ENCODE data around the gene RPS6KA5. TPM values are rescaled to one million over a fixed set of nuclear protein-coding genes. Genes with fewer than 3 reads are reported as not detected.

Gene RPS6KA5
- total RNA-seq, 1 experiment from 2014 or later = 3.8 TPM

GRCh38 chr14:90866833-90867232 is 193.6 kb downstream of the RPS6KA5 start:
- Histone ChIP-seq H2BK5ac (ENCODE audit: insufficient read length, low read length) (no peak overlapping the region), H3K56ac (ENCODE audit: insufficient read length, low read depth, low read length) (no peak overlapping the region), H2BK15ac (ENCODE audit: low read depth, low read length) (no peak overlapping the region), H3K23me2 (ENCODE audit: insufficient read length, low read depth, low read length, poor library complexity, severe bottlenecking) (no peaks in the 10 kb centered on the region), H4K20me1 (ENCODE audit: control insufficient read depth, insufficient read depth, insufficient read length) (no peaks in the 10 kb centered on the region), H3K27me3 (ENCODE audit: insufficient read depth, low read length) (no peaks in the 10 kb centered on the region), H4K8ac (replicated peaks; ENCODE audit: insufficient read length, low read depth, low read length) (no peak overlapping the region), H3K4me1 (ENCODE audit: insufficient read depth, low read length) (no peaks in the 10 kb centered on the region), H3T11ph (ENCODE audit: low read length) (no peak overlapping the region), H2BK120ac (ENCODE audit: low read depth, low read length, poor library complexity, severe bottlenecking) (no peak overlapping the region), H3K4ac (ENCODE audit: low read depth, low read length) (no peak overlapping the region), H2BK12ac (ENCODE audit: insufficient read length, low read depth, low read length) (no peak overlapping the region), H3K18ac (ENCODE audit: insufficient read length, low read depth, low read length) (no peak overlapping the region), H4K5ac (ENCODE audit: insufficient read length, low read depth, low read length) (no peak overlapping the region), H3K14ac (ENCODE audit: insufficient read depth, low read length) (no peak overlapping the region), H3K79me1 (ENCODE audit: insufficient read depth, low read depth, low read length, poor library complexity, severe bottlenecking) (no peaks in the 10 kb centered on the region), H3K9me3 (ENCODE audit: control insufficient read depth, low read depth, low read length) (no peaks in the 10 kb centered on the region), H4K91ac (ENCODE audit: insufficient read length, low read depth, low read length) (no peak overlapping the region), H3K27ac (ENCODE audit: insufficient read length, low read depth, low read length) (no peak overlapping the region), H2AFZ (ENCODE audit: low read length) (no peak overlapping the region), H3K23ac (ENCODE audit: insufficient read length, low read depth, low read length) (no peak overlapping the region), H2BK20ac (ENCODE audit: low read depth, low read length, poor library complexity, severe bottlenecking) (no peak overlapping the region), H3K4me2 (ENCODE audit: insufficient read depth, insufficient read length, low read length) (no peak overlapping the region), H2AK5ac (ENCODE audit: insufficient read length, low read length) (no peak overlapping the region), H3K9ac (ENCODE audit: extremely low read depth, insufficient read length, low read length) (no peak overlapping the region), H3K79me2 (ENCODE audit: insufficient read depth, low read length) (no peaks in the 10 kb centered on the region)
- H3K27ac Mint-ChIP-seq = no peak overlapping the region
- H3K9me3 Mint-ChIP-seq = no peaks in the 10 kb centered on the region
- peaks cover 7% of the 10 kb centered on the region in 2 experiments for H3K4me1 Mint-ChIP-seq
- H3K4me3 Mint-ChIP-seq = no peak overlapping the region
- no peaks in the 10 kb centered on the region; the same call in 1 of the 2 replicates for H3K27me3 Mint-ChIP-seq (ENCODE audit: low read depth)
- DNase-seq = no peak
- TF ChIP-seq CTCF (conservative IDR thresholded peaks at IDR 0.05) = no peak
- H3K36me3 Mint-ChIP-seq (ENCODE audit: insufficient read depth in 1 of 3, low read depth in 3 of 3) = no peaks in the 10 kb centered on the region
